Chondrocyte (in vitro differentiated cells): ENCODE results near the gene FAM90A26. TPM values are rescaled to one million over a fixed set of nuclear protein-coding genes. Genes with fewer than 3 reads are reported as not detected.
"Not testable (repeated sequence)": the region's sequence is repeated elsewhere in the genome, so short reads cannot be mapped to it uniquely, and the experiment has no call there.

ENCODE experiments used
- DNase-seq: peaks from one replicate; pipeline ENCODE4 v3.0.0; 2021; ENCODE audit warnings: mixed read lengths, low spot score
- H3K27ac Mint-ChIP-seq: one replicate; pipeline ENCODE4 v1.8.0; 2021; ENCODE audit warnings: mild to moderate bottlenecking, moderate library complexity, mixed read lengths; ENCODE audit not compliant: unreplicated experiment
- H3K27me3 Mint-ChIP-seq: 2 replicates; pipeline ENCODE4 v1.8.0; 2021; ENCODE audit warnings: low read depth, mixed read lengths
- H3K36me3 Mint-ChIP-seq: 2 replicates; pipeline ENCODE4 v1.8.0; 2021; ENCODE audit warnings: low read depth, mixed read lengths
- H3K4me1 Mint-ChIP-seq: 2 replicates; pipeline ENCODE4 v1.8.0; 2021; ENCODE audit warnings: low read depth, mild to moderate bottlenecking, mixed read lengths
- H3K4me3 Mint-ChIP-seq: one replicate; pipeline ENCODE4 v1.8.0; 2021; ENCODE audit warnings: mild to moderate bottlenecking, moderate library complexity, mixed read lengths; ENCODE audit not compliant: unreplicated experiment
- H3K9me3 Mint-ChIP-seq: 2 replicates; pipeline ENCODE4 v1.8.0; 2021; ENCODE audit warnings: low read depth, mixed read lengths
- long read RNA-seq: library from polyadenylated mRNA; stranded (forward); transcript quantifications from one replicate; pipeline ENCODE4 v2.0.0, GENCODE V29; 2021
- total RNA-seq: library from RNA; stranded (reverse); gene quantifications from 3 replicates; pipeline ENCODE4 v1.2.1, GENCODE V29; 2021
- TF ChIP-seq, protein P1 (sequence below): fragments of 200-600 bp; sonication (generic); IDR thresholded peaks from 2 replicates; pipeline ENCODE4 v1.5.0; 2021; ENCODE audit warnings: antibody characterized with exemption, mild to moderate bottlenecking, moderate library complexity

Gene FAM90A26, protein sequence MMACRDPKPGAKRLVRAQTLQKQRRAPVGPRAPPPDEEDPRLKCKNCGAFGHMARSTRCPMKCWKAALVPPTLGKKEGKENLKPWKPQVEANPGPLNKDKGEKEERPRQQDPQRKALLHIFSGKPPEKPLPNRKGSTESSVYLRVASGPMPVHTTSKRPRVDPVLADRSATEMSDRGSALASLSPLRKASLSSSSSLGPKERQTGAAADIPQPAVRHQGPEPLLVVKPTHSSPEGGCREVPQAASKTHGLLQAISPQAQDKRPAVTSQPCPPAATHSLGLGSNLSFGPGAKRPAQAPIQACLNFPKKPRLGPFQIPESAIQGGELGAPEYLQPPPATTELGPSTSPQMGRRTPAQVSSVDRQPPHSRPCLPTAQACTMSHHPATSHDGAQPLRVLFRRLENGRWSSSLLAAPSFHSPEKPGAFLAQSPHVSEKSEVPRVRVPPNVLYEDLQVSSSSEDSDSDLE
- total RNA-seq, result not detected in 3 replicates
- long read RNA-seq, result 0 reads

DNA sequence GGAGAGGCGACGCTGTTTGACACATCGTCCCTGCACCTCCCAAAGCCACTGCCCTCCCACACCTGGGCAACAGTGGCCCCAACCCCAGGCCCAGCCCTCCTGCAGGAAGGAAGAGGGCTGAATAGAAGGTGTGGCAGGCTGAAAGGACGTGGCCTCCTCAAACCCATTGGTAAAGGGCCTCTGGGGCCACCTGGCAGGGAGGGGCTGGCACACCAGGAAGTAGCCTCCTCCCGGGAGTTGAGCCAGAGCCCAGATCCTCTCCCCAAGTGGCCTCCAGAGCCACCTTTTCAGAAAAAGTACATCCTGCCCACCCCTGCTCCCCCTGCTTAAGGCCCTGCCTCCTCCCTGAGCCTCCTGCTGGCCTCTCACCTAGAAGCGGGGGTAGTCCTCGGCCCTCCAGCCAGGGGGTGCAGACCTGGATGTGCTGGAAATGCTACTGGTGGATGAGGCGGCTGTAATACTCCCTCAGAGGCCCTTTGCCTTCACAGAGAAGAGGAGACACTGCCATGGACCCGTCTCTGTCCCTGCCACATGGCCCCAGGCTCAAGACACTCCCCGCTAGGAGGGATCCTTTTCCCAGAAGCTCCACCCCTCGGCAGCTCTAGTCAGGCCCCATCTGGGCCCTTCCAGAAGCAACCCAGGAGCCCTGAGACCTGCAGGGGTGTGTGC is at the start of gene FAM90A26:
Gene FAM90A26 (plus strand): TSS at position 619 of the 669 bp plus-strand sequence. CDS start 2,764 bp downstream, outside the sequence.
- not testable (repeated sequence) for H3K27me3 Mint-ChIP-seq, H3K27ac Mint-ChIP-seq, H3K9me3 Mint-ChIP-seq, DNase-seq, H3K36me3 Mint-ChIP-seq, H3K4me1 Mint-ChIP-seq, H3K4me3 Mint-ChIP-seq

DNA sequence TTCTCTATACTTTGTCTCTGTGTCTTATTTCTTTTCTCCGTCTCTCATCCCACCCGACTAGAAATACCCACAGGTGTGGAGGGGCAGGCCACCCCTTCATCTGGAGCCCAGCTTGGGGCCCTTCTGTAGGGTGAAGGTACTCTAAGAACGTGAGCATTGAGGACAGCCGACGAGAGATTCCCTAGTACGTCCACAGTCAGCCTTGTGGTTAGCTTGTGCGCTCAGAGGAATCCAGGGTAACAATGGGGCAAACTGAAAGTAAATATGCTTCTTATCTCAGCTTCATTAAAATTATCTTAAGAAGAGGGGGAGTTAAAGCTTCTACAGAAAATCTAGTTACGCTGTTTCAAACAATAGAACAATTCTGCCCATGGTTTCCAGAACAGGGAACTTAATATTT is 47.5 kb upstream of the FAM90A26 start:
- H3K4me1 Mint-ChIP-seq, result peaks cover 12% of the 10 kb centered on the region
- H3K27ac Mint-ChIP-seq, H3K36me3 Mint-ChIP-seq, DNase-seq, H3K9me3 Mint-ChIP-seq, H3K4me3 Mint-ChIP-seq, H3K27me3 Mint-ChIP-seq: not testable (repeated sequence)

DNA sequence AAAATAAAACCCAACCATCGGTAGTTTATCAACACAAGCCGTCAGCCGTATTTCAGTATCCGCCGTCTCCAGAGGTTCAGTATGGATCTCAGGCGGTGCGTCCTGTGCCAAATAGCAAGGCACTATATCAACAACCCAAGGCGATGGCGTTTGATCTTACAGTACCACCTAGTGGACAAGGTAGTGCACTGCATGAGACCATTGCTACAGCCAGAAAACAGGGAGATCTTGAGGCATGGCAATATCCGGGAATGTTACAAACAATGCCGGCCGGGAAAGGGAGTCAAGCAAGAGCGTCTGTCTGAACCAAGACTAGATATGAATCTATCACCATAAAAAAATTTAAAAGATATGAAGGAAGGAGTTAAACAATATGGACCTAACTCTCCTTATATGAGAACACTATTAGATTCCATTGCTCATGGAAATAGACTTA is 46.6 kb upstream of the FAM90A26 start:
- DNase-seq, H3K36me3 Mint-ChIP-seq, H3K4me3 Mint-ChIP-seq, H3K27me3 Mint-ChIP-seq, H3K9me3 Mint-ChIP-seq, H3K27ac Mint-ChIP-seq: not testable (repeated sequence)
- TF ChIP-seq, protein P1, sequence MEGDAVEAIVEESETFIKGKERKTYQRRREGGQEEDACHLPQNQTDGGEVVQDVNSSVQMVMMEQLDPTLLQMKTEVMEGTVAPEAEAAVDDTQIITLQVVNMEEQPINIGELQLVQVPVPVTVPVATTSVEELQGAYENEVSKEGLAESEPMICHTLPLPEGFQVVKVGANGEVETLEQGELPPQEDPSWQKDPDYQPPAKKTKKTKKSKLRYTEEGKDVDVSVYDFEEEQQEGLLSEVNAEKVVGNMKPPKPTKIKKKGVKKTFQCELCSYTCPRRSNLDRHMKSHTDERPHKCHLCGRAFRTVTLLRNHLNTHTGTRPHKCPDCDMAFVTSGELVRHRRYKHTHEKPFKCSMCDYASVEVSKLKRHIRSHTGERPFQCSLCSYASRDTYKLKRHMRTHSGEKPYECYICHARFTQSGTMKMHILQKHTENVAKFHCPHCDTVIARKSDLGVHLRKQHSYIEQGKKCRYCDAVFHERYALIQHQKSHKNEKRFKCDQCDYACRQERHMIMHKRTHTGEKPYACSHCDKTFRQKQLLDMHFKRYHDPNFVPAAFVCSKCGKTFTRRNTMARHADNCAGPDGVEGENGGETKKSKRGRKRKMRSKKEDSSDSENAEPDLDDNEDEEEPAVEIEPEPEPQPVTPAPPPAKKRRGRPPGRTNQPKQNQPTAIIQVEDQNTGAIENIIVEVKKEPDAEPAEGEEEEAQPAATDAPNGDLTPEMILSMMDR, result peak; percentile 80
- H3K4me1 Mint-ChIP-seq, result peaks cover 12% of the 10 kb centered on the region

DNA sequence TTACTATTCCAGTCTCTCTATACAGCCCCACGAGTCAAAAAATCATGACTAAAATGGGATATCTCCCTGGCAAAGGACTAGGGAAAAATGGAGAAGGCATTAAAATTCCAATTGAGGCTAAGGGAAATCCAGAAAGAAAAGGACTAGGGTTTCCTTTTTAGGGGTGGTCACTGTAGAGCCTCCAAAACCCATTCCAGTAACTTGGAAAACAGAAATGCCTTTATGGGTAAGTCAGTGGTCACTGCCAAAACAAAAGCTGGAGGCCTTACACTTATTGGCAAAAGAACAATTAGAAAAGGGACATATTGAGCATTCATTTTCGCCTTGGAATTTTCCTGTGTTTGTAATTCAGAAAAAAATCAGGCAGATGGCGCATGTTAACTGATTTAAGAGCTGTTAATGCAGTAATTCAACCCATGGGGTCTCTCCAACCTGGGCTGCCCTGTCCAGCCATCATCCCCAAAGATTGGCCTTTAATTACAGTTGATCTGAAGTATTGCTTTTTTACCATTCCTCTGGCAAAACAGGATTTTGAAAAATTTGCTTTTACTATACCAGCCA is 44.5 kb upstream of the FAM90A26 start:
- H3K9me3 Mint-ChIP-seq, H3K27me3 Mint-ChIP-seq, H3K36me3 Mint-ChIP-seq, H3K4me3 Mint-ChIP-seq, DNase-seq, H3K27ac Mint-ChIP-seq: not testable (repeated sequence)
- peaks cover 12% of the 10 kb centered on the region for H3K4me1 Mint-ChIP-seq
- TF ChIP-seq, protein P1, result peak; percentile 19

DNA sequence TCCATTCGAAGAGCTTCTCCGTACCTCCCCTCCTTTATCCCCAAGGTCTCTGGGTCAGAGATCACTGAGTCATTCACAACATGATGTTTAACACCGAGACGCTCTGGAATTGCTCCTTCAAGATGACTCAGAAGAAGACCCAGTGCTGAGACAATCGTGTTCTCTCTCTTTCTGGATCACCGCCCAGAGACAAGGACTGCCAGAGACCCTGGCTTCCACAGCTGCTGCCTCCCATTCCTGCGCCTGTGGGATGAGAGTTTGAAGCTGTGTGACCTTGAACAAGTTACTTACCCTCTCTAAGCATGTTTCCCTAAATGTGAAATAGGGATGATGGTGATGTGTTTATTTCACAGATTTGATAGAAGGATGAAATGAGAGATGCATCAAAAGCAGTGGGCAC is 38.8 kb upstream of the FAM90A26 start:
- H3K4me3 Mint-ChIP-seq, DNase-seq, H3K9me3 Mint-ChIP-seq, H3K4me1 Mint-ChIP-seq, H3K36me3 Mint-ChIP-seq, H3K27ac Mint-ChIP-seq, H3K27me3 Mint-ChIP-seq: not testable (repeated sequence)

DNA sequence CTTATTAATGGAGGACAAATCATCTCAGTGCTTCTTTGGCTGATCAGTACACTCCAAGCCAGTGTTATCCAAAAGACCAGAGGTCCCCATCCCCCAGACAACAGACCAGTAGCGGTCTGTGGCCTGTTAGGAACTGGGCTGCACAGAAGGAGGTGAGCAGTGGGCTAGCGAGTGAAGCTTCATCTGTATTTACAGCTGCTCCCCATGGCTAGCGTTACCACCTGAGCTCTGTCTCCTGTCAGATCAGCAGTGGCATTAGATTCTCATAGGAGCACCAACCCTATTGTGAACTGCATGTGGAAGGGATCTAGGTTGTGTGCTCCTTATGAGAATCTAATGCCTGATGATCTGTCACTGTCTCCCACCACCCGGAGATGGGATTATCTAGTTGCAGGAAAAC is 37.4 kb upstream of the FAM90A26 start:
- not testable (repeated sequence) for DNase-seq, H3K36me3 Mint-ChIP-seq, H3K9me3 Mint-ChIP-seq, H3K4me3 Mint-ChIP-seq, H3K4me1 Mint-ChIP-seq, H3K27ac Mint-ChIP-seq, H3K27me3 Mint-ChIP-seq

DNA sequence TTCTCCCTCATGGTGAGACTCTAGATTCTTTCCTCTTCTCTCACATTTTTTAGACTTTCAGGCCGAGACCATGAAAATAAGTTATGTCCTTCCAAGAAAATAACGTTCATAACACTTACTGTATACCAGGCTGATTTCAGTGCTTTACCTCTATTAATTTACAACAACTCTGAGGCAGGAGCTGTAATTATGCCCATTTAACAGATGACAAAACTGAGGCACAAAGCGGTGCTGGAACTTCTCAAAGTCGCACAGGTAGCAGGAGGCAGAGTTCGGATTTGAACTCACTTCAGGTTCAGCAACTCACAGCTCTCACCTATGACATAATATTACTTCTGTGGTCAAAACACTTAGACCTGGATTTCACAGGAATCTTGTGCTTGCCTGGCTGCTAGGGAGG is 36.2 kb upstream of the FAM90A26 start:
- H3K9me3 Mint-ChIP-seq, DNase-seq, H3K27me3 Mint-ChIP-seq, H3K4me3 Mint-ChIP-seq, H3K36me3 Mint-ChIP-seq, H3K27ac Mint-ChIP-seq, H3K4me1 Mint-ChIP-seq: not testable (repeated sequence)

DNA sequence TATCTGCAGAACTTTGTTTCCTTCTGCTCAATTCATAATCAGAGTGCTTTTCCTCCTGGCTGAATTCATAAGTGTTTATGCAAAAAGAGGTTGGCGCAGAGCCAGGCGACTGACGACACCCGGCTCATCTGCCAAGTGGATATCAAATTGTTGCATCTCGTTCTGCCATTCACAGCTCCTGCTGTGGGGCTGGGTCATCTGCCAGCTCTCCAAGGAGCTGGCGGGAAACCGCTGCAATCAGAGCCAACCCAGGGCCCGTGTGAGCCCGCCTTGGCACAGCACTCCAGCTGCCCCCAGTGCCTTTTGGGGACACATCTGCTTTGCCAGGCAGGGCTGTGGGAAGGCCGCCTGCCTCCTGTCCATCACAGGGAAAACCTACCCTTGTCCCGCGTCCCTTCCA is 35.7 kb upstream of the FAM90A26 start:
- not testable (repeated sequence) for H3K9me3 Mint-ChIP-seq, H3K27ac Mint-ChIP-seq, DNase-seq, H3K4me1 Mint-ChIP-seq, H3K4me3 Mint-ChIP-seq, H3K27me3 Mint-ChIP-seq, H3K36me3 Mint-ChIP-seq

DNA sequence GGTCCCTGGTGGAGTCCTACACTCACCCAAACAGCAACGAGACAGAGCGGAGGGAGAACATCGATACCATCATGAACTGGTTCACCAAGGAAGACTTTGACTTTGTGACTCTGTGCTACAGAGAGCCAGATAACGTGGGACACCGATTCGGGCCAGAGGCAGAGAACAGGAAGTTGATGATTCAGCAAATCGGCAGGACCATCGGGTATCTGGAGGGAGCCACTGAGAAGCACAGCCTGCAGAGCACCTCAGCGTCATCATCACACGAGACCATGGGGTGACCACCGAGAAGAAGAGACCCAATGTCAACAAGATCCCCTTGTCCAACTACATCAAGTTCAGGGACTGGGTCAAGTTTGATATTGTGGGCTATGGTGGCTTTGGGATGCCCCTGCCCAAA is 29.2 kb upstream of the FAM90A26 start:
- not testable (repeated sequence) for H3K4me3 Mint-ChIP-seq, H3K27ac Mint-ChIP-seq, DNase-seq, H3K36me3 Mint-ChIP-seq, H3K4me1 Mint-ChIP-seq, H3K9me3 Mint-ChIP-seq, H3K27me3 Mint-ChIP-seq

DNA sequence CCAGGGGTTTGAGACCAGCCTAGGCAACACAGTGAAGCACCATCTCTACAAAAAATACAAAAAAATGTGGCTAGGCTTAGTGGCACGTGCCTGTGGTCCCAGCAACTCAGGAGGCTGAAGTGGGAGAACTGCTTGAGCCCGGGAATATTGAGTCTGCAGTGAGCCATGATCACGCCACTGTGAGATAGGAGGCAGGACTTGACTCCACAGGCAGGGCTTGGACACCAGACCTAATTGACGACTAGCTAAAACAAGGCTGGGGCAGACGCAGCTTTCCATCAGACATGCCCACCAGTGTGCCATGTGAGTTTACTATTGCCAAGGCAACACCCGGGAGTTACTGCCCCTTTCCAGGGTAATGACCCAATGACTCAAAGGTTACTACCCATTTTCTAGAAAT is 27.4 kb upstream of the FAM90A26 start:
- H3K27me3 Mint-ChIP-seq, H3K4me3 Mint-ChIP-seq, H3K9me3 Mint-ChIP-seq, H3K36me3 Mint-ChIP-seq, H3K4me1 Mint-ChIP-seq, DNase-seq, H3K27ac Mint-ChIP-seq: not testable (repeated sequence)
